Stimulated activated CD4-positive, alpha-beta T cell treated with anti-CD3 and anti-CD28 coated beads, Interleukin-1b, Interleukin-23, amount 100 ng/mL, for 1 hour (primary cell): ENCODE results near the gene MSH6.

Experiments used
- DNase-seq, 2 donors: peaks; one replicate each; pipeline ENCODE4 v3.0.0-alpha.2; 2020; ENCODE audit warnings: low read depth in 2 of 2

The MSH6 gene, protein sequence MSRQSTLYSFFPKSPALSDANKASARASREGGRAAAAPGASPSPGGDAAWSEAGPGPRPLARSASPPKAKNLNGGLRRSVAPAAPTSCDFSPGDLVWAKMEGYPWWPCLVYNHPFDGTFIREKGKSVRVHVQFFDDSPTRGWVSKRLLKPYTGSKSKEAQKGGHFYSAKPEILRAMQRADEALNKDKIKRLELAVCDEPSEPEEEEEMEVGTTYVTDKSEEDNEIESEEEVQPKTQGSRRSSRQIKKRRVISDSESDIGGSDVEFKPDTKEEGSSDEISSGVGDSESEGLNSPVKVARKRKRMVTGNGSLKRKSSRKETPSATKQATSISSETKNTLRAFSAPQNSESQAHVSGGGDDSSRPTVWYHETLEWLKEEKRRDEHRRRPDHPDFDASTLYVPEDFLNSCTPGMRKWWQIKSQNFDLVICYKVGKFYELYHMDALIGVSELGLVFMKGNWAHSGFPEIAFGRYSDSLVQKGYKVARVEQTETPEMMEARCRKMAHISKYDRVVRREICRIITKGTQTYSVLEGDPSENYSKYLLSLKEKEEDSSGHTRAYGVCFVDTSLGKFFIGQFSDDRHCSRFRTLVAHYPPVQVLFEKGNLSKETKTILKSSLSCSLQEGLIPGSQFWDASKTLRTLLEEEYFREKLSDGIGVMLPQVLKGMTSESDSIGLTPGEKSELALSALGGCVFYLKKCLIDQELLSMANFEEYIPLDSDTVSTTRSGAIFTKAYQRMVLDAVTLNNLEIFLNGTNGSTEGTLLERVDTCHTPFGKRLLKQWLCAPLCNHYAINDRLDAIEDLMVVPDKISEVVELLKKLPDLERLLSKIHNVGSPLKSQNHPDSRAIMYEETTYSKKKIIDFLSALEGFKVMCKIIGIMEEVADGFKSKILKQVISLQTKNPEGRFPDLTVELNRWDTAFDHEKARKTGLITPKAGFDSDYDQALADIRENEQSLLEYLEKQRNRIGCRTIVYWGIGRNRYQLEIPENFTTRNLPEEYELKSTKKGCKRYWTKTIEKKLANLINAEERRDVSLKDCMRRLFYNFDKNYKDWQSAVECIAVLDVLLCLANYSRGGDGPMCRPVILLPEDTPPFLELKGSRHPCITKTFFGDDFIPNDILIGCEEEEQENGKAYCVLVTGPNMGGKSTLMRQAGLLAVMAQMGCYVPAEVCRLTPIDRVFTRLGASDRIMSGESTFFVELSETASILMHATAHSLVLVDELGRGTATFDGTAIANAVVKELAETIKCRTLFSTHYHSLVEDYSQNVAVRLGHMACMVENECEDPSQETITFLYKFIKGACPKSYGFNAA (N-terminal part only)

DNA sequence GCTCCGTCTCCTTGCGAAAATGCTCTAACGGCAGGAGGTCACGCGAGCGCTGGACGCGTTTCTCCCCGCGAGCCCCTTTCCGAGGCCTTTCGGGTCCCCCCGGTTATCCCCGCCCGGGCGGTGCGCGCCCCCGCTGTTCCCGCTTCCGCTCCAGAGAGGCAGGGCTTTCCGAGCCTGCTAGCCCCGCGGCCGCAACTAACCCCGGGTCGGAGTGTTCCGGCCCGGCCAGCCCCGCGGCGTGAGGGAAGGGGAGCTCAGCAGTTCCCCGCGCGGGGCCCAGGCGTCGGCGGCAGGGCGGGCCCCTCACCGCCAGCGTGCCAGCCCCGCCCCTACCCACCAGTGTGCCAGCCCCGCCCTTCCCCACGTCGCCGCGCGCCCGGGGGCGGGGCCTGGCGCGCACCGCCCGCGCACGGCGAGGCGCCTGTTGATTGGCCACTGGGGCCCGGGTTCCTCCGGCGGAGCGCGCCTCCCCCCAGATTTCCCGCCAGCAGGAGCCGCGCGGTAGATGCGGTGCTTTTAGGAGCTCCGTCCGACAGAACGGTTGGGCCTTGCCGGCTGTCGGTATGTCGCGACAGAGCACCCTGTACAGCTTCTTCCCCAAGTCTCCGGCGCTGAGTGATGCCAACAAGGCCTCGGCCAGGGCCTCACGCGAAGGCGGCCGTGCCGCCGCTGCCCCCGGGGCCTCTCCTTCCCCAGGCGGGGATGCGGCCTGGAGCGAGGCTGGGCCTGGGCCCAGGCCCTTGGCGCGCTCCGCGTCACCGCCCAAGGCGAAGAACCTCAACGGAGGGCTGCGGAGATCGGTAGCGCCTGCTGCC lies at the start of gene MSH6:
Gene MSH6, plus strand, starts transcription at position 475 of the 815 bp plus-strand sequence. Its CDS starts 89 bp downstream, at position 564.
- DNase-seq = peak; percentile 70 to 75

- no peak for DNase-seq
Observed at GRCh38 chr2:47735136-47735869, 47.6 kb upstream of the MSH6 start.

GRCh38 chr2:47735912-47736311 lies 47.0 kb upstream of the MSH6 start:
- no peak for DNase-seq

GRCh38 chr2:47737191-47737975 lies 45.6 kb upstream of the MSH6 start:
- DNase-seq = no peak

GRCh38 chr2:47738331-47738730 lies 44.6 kb upstream of the MSH6 start:
- DNase-seq = no peak

GRCh38 chr2:47741101-47741500 lies 41.8 kb upstream of the MSH6 start:
- DNase-seq = no peak

DNA sequence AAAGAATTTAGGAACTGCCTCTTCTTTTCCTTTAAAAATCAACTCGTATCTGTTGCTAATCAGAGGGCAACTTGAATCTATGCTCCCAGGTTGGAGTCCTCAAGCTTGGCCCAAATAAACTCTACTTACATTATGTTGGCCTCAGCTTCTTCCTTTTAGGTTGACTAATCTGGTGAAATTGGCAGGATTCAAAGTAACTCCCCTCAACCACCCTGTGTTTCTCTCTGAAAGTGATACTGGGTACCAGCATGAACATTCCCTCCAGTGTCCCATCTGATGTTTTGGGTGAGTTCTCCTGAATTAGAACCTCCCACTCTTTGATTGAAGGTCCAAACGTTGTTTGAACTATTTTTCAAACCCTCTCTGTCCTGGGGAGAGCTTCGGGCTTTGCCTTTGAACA lies 41.3 kb upstream of the MSH6 start:
- DNase-seq = no peak

GRCh38 chr2:47744074-47744473 lies 38.9 kb upstream of the MSH6 start:
- DNase-seq = no peak

DNA sequence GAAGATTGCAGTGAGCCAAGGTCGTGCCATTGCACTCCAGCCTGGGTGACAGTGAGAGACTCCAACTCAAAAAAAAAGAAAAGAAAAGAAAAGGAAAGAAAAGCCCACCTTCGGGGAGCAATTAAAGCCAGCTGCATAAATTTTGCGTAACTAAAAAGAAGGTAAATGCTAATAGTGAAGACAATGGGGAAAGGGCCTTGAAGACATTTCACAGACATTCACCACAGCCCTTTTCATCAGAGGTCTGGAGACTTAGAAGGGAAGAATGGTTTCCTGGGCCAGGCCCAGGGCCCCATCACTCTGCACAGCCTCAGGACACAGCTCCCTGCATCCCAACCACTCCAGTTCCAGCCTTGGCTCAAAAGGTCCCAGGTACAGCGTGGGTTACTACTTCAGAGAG lies 35.1 kb upstream of the MSH6 start:
- DNase-seq = no peak

- DNase-seq = no peak
Observed at GRCh38 chr2:47751856-47752414, 31.0 kb upstream of the MSH6 start.

- no peak for DNase-seq
Observed at GRCh38 chr2:47767497-47767844, 15.5 kb upstream of the MSH6 start.

GRCh38 chr2:47767880-47768609 lies 14.9 kb upstream of the MSH6 start:
- DNase-seq = peak; percentile 37 to 60

DNA sequence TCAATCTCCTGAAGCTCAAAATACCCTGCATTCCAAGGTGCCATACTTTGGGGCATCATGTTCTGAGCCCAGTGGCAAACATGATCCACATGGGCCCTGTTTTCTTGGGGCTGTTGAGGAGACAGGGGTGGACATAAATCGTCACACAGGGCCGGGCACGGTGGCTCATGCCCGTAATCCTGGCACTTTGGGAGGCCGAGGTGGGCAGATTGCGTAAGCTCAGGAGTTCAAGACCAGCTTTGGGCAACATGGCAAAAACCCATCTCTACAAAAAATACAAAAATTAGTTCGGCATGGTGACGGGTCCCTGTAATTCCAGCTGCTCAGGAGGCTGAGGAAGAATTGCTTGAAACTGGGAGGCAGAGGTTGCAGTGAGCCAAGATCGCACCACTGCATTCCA lies 13.6 kb upstream of the MSH6 start:
- DNase-seq = no peak

GRCh38 chr2:47771211-47771610 lies 11.7 kb upstream of the MSH6 start:
- DNase-seq = no peak

- DNase-seq = no peak
Observed at GRCh38 chr2:47772343-47772742, 10.6 kb upstream of the MSH6 start.

DNA sequence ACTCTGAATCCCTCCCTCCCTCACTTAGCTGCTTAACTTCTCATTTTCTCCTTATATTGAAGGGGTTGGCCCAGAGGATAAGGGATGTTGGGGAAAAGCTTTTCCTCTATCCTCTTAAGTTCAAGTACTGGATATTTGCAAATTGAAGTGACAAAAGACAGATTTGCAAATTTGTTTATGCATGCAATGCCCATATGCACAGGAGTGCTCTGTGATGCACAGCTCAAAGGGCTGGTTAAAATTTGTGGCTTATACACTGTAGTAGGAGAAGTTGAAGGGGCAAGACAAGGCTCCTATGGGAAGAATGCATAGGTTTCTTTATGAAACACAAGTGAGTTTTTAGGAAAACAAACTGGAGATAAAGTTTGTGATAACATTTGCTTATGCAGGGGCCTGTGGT lies 8.4 kb upstream of the MSH6 start:
- DNase-seq = no peak

DNA sequence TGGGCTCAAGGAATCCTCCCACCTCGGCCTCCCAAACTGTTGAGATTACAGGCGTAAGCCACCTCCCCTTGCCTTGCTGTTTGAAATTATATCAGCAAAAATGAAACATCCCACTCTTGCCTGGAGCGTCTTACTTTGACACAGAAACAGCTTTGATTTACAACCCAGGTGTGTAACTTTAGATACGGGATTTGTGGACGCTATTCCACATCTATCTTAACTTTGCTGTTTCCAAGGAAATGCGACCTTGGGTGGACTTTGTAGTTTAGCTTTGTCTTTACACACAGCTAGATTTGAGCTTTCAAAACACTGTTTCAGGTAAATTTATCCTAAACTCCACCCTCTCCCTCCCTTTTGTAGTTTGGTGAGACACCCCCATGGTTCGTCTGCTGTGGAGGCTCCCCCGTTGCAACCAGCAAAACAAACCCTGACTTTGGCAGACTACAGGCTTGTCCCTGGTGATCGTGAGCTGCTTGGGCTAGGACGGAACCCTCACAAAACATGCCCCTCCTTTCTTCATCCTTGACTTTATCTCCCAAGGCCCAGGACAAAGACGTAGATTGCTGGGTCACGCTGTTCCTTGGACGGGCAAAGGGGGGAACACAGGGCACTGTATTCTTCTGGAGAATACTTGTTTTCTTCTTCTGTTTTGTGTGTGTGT lies 5.5 kb upstream of the MSH6 start:
- DNase-seq = no peak
